ENCODE results near the gene RPUSD1.

DNA sequence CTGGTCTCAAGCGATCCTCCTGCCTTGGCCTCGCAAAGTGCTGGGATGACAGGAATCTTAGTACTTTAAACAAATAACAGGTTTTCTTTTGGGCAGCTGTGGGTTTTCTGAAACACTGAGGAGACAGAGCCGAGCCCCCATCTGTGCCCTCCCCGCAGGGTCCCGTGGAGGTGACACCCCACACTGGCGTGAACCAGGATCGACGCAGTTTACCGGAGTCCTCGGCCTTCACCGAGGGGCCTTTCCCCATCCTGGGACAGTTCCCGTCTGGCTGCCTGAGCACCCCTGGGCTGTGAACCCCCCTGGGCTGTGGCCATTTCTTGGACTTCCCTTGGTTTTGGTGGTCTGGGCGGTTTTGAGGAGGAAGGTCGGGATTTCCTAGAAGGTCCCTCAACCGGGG is 27.7 kb upstream of the RPUSD1 start:
- TF ChIP-seq EZH2 (IDR thresholded peaks at IDR 0.05; ENCODE audit: low read length): no peak
- TF ChIP-seq, protein P1, sequence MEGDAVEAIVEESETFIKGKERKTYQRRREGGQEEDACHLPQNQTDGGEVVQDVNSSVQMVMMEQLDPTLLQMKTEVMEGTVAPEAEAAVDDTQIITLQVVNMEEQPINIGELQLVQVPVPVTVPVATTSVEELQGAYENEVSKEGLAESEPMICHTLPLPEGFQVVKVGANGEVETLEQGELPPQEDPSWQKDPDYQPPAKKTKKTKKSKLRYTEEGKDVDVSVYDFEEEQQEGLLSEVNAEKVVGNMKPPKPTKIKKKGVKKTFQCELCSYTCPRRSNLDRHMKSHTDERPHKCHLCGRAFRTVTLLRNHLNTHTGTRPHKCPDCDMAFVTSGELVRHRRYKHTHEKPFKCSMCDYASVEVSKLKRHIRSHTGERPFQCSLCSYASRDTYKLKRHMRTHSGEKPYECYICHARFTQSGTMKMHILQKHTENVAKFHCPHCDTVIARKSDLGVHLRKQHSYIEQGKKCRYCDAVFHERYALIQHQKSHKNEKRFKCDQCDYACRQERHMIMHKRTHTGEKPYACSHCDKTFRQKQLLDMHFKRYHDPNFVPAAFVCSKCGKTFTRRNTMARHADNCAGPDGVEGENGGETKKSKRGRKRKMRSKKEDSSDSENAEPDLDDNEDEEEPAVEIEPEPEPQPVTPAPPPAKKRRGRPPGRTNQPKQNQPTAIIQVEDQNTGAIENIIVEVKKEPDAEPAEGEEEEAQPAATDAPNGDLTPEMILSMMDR (optimal IDR thresholded peaks at IDR 0.05 in 1 of 3, IDR thresholded peaks at IDR 0.05 in 1 of 3, conservative IDR thresholded peaks at IDR 0.05 in 1 of 3; ENCODE audit: extremely low read depth in 1 of 3, insufficient read depth in 2 of 3, low read length in 3 of 3): no peak

Measured in keratinocyte (primary cell).